HL-60 (cell line): ENCODE data around the gene PLCG1.

Experiments used
- DNase-seq, 2 experiments: peaks; one replicate each; pipeline ENCODE4 v3.0.0-alpha.2; 2010 to 2020; ENCODE audit warnings: low read depth in 1 of 2, low spot score in 1 of 2
- H3K27ac ChIP-seq: fragments of 250-450 bp; sonication (Bioruptor Pico); replicated peaks from 2 replicates; pipeline ENCODE4 v1.5.1; 2020; ENCODE audit warnings: mild to moderate bottlenecking, moderate library complexity
- H3K27me3 ChIP-seq: fragments of 250-450 bp; sonication (Bioruptor Pico); 2 replicates; pipeline ENCODE4 v1.5.1; 2021; ENCODE audit warnings: mild to moderate bottlenecking, moderate library complexity; ENCODE audit not compliant: insufficient read depth, poor library complexity, severe bottlenecking
- H3K4me3 ChIP-seq: replicated peaks from 2 replicates; pipeline ENCODE4 v1.5.1; 2011; ENCODE audit warnings: mild to moderate bottlenecking, control low read depth, low read length; ENCODE audit not compliant: insufficient read depth
- GABPA ChIP-seq: IDR thresholded peaks from 2 replicates; pipeline ENCODE4 v1.6.1; 2012; ENCODE audit warnings: low read depth
- POLR2AphosphoS5 ChIP-seq: IDR thresholded peaks from 2 replicates; pipeline ENCODE4 v1.6.1; 2012; ENCODE audit warnings: low read depth
- SPI1 ChIP-seq: IDR thresholded peaks from 2 replicates; pipeline ENCODE4 v1.6.1; 2012; ENCODE audit warnings: low read depth, mild to moderate bottlenecking, borderline replicate concordance
- TF ChIP-seq, protein P1 (sequence below): IDR thresholded peaks from 2 replicates; pipeline ENCODE4 v1.6.1; 2012; ENCODE audit warnings: low read depth; ENCODE audit not compliant: insufficient replicate concordance
- TF ChIP-seq, protein P2 (sequence below): IDR thresholded peaks from one replicate; pipeline ENCODE4 v1.5.1; 2011; ENCODE audit warnings: low read length, control low read depth, inconsistent platforms; ENCODE audit not compliant: insufficient read depth

Gene PLCG1

GRCh38 chr20:41173791-41174341 is 36.5 kb downstream of the PLCG1 start:
- Histone ChIP-seq H3K27ac (no peak overlapping the region), H3K4me3 (no peak overlapping the region), H3K27me3 (peaks cover 4% of the 10 kb centered on the region)
- no peak for TF ChIP-seq GABPA
- TF ChIP-seq, protein P1, sequence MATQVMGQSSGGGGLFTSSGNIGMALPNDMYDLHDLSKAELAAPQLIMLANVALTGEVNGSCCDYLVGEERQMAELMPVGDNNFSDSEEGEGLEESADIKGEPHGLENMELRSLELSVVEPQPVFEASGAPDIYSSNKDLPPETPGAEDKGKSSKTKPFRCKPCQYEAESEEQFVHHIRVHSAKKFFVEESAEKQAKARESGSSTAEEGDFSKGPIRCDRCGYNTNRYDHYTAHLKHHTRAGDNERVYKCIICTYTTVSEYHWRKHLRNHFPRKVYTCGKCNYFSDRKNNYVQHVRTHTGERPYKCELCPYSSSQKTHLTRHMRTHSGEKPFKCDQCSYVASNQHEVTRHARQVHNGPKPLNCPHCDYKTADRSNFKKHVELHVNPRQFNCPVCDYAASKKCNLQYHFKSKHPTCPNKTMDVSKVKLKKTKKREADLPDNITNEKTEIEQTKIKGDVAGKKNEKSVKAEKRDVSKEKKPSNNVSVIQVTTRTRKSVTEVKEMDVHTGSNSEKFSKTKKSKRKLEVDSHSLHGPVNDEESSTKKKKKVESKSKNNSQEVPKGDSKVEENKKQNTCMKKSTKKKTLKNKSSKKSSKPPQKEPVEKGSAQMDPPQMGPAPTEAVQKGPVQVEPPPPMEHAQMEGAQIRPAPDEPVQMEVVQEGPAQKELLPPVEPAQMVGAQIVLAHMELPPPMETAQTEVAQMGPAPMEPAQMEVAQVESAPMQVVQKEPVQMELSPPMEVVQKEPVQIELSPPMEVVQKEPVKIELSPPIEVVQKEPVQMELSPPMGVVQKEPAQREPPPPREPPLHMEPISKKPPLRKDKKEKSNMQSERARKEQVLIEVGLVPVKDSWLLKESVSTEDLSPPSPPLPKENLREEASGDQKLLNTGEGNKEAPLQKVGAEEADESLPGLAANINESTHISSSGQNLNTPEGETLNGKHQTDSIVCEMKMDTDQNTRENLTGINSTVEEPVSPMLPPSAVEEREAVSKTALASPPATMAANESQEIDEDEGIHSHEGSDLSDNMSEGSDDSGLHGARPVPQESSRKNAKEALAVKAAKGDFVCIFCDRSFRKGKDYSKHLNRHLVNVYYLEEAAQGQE = no peak
- TF ChIP-seq, protein P2, sequence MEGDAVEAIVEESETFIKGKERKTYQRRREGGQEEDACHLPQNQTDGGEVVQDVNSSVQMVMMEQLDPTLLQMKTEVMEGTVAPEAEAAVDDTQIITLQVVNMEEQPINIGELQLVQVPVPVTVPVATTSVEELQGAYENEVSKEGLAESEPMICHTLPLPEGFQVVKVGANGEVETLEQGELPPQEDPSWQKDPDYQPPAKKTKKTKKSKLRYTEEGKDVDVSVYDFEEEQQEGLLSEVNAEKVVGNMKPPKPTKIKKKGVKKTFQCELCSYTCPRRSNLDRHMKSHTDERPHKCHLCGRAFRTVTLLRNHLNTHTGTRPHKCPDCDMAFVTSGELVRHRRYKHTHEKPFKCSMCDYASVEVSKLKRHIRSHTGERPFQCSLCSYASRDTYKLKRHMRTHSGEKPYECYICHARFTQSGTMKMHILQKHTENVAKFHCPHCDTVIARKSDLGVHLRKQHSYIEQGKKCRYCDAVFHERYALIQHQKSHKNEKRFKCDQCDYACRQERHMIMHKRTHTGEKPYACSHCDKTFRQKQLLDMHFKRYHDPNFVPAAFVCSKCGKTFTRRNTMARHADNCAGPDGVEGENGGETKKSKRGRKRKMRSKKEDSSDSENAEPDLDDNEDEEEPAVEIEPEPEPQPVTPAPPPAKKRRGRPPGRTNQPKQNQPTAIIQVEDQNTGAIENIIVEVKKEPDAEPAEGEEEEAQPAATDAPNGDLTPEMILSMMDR = no peak
- TF ChIP-seq POLR2AphosphoS5 = no peak
- TF ChIP-seq SPI1 = no peak
- no peak for DNase-seq

DNA sequence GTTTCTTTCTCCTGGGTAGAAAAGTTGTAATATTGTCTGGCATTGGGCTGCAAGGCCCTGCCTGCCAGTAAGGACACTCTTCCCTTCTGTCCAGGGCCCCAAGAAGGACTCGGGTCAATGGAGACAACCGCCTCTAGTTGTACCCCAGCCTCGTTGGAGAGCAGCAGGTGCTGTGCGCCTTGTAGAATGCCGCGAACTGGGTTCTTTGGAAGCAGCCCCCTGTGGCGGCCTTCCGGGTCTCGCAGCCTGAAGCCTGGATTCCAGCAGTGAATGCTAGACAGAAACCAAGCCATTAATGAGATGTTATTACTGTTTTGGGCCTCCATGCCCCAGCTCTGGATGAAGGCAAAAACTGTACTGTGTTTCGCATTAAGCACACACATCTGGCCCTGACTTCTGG is 37.0 kb downstream of the PLCG1 start:
- TF ChIP-seq, protein P2 = no peak
- TF ChIP-seq, protein P1 = no peak
- TF ChIP-seq SPI1 (no peak), GABPA (no peak), POLR2AphosphoS5 (no peak)
- Histone ChIP-seq H3K27ac (no peak overlapping the region), H3K4me3 (no peak overlapping the region), H3K27me3 (peaks cover 4% of the 10 kb centered on the region)
- DNase-seq = no peak

- no peak for DNase-seq
- Histone ChIP-seq H3K27ac (no peak overlapping the region), H3K4me3 (no peak overlapping the region), H3K27me3 (peaks cover 4% of the 10 kb centered on the region)
- no peak for TF ChIP-seq POLR2AphosphoS5
- TF ChIP-seq SPI1 = no peak
These were observed 37.4 kb downstream of the PLCG1 start for GRCh38 chr20:41174782-41175181.

- Histone ChIP-seq H3K4me3 (no peak overlapping the region), H3K27me3 (peaks cover 3% of the 10 kb centered on the region), H3K27ac (no peak overlapping the region)
- no peak for DNase-seq
- TF ChIP-seq, protein P2 = no peak
- TF ChIP-seq GABPA (no peak), POLR2AphosphoS5 (no peak), SPI1 (no peak)
- TF ChIP-seq, protein P1 = no peak
These were observed 37.9 kb downstream of the PLCG1 start for GRCh38 chr20:41175201-41175651.
